ENCODE results near the gene NPR2. TPM values are rescaled to one million over a fixed set of nuclear protein-coding genes. Genes with fewer than 3 reads are reported as not detected.

Gene NPR2
- total and polyA plus RNA-seq, 2 of the 13 experiments (the other 11 are each of a cell fraction or from before 2014, with no cell fraction given), result 7.4 to 9.4 TPM

DNA sequence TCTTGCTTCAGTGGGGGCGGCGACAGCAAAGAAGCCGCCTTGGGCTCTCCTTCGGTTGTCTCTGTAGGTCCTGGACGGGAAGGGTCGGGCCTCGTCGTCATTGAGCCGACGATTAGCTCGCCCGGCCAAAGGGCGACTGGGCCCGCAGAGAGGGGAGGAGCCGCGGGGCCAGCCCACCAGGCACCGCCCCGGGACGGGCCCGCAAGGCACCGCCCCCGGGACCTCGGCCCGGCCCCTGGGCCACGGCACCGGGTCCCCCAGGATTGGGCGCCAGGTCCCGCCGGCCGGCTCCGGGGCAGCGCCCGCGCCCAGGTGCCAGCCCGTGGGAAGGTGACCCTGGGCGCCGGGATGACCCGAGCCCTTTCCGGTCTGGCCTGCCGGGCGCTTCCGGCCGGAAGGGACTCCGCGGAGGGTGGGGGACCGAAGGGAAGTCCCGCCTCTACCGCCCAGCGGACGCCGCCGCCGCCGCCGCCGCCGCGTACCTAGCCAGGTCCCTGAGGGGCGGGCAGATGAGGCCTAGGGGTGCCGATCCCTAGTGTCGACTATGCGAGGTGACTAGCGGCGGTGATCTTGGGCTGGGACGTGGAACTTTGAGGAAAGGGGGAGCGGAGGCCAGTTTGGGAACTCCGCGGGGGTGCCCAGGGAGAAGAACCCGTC, 42.4 kb upstream of the NPR2 start, which contains the start of the genes GBA2 and RGP1 (continued):
- TF ChIP-seq, protein P1, sequence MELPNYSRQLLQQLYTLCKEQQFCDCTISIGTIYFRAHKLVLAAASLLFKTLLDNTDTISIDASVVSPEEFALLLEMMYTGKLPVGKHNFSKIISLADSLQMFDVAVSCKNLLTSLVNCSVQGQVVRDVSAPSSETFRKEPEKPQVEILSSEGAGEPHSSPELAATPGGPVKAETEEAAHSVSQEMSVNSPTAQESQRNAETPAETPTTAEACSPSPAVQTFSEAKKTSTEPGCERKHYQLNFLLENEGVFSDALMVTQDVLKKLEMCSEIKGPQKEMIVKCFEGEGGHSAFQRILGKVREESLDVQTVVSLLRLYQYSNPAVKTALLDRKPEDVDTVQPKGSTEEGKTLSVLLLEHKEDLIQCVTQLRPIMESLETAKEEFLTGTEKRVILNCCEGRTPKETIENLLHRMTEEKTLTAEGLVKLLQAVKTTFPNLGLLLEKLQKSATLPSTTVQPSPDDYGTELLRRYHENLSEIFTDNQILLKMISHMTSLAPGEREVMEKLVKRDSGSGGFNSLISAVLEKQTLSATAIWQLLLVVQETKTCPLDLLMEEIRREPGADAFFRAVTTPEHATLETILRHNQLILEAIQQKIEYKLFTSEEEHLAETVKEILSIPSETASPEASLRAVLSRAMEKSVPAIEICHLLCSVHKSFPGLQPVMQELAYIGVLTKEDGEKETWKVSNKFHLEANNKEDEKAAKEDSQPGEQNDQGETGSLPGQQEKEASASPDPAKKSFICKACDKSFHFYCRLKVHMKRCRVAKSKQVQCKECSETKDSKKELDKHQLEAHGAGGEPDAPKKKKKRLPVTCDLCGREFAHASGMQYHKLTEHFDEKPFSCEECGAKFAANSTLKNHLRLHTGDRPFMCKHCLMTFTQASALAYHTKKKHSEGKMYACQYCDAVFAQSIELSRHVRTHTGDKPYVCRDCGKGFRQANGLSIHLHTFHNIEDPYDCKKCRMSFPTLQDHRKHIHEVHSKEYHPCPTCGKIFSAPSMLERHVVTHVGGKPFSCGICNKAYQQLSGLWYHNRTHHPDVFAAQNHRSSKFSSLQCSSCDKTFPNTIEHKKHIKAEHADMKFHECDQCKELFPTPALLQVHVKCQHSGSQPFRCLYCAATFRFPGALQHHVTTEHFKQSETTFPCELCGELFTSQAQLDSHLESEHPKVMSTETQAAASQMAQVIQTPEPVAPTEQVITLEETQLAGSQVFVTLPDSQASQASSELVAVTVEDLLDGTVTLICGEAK (IDR thresholded peaks at IDR 0.05), result peak; percentile 40; the same call in 1 of the 2 replicates
- TF ChIP-seq, protein P1 (CRISPR knock-in tag; IDR thresholded peaks at IDR 0.05), result no peak
- TF ChIP-seq, protein P2, sequence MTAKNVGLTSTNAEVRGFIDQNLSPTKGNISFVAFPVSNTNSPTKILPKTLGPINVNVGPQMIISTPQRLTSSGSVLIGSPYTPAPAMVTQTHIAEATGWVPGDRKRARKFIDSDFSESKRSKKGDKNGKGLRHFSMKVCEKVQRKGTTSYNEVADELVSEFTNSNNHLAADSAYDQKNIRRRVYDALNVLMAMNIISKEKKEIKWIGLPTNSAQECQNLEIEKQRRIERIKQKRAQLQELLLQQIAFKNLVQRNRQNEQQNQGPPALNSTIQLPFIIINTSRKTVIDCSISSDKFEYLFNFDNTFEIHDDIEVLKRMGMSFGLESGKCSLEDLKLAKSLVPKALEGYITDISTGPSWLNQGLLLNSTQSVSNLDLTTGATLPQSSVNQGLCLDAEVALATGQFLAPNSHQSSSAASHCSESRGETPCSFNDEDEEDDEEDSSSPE (CRISPR knock-in tag; IDR thresholded peaks at IDR 0.05), result peak; percentile 36; the same call in 1 of the 2 replicates
- TF ChIP-seq KMT2B (CRISPR knock-in tag; IDR thresholded peaks at IDR 0.05) (peak; percentile 55; the same call in 1 of the 2 replicates), SPEN (CRISPR knock-in tag; IDR thresholded peaks at IDR 0.05; ENCODE audit: low read depth) (peak; percentile 93), EED (CRISPR knock-in tag; IDR thresholded peaks at IDR 0.05) (0 out of 2 replicates have a peak, but pooled peaks have one; percentile 41), ZSCAN31 (CRISPR knock-in tag; IDR thresholded peaks at IDR 0.05; ENCODE audit: low read depth) (no peak), CENPX (CRISPR knock-in tag; IDR thresholded peaks at IDR 0.05) (no peak), NR2F1 (CRISPR knock-in tag; IDR thresholded peaks at IDR 0.05) (peak; percentile 78 to 90), ZNF263 (CRISPR knock-in tag; IDR thresholded peaks at IDR 0.05) (0 out of 2 replicates have a peak, but pooled peaks have one; percentile 14), SOX13 (IDR thresholded peaks at IDR 0.05) (no peak), SOX13 (CRISPR knock-in tag; conservative IDR thresholded peaks at IDR 0.05 in 1 of 2, IDR thresholded peaks at IDR 0.05 in 1 of 2) (peak in 1 of 2 experiments; percentile 17; a peak in 1 of 4 replicates), ZNF343 (CRISPR knock-in tag; IDR thresholded peaks at IDR 0.05) (peak; percentile 14; the same call in 1 of the 2 replicates), ZNF607 (CRISPR knock-in tag; IDR thresholded peaks at IDR 0.05; ENCODE audit: borderline replicate concordance) (peak; percentile 88)
- TF ChIP-seq, protein P3, sequence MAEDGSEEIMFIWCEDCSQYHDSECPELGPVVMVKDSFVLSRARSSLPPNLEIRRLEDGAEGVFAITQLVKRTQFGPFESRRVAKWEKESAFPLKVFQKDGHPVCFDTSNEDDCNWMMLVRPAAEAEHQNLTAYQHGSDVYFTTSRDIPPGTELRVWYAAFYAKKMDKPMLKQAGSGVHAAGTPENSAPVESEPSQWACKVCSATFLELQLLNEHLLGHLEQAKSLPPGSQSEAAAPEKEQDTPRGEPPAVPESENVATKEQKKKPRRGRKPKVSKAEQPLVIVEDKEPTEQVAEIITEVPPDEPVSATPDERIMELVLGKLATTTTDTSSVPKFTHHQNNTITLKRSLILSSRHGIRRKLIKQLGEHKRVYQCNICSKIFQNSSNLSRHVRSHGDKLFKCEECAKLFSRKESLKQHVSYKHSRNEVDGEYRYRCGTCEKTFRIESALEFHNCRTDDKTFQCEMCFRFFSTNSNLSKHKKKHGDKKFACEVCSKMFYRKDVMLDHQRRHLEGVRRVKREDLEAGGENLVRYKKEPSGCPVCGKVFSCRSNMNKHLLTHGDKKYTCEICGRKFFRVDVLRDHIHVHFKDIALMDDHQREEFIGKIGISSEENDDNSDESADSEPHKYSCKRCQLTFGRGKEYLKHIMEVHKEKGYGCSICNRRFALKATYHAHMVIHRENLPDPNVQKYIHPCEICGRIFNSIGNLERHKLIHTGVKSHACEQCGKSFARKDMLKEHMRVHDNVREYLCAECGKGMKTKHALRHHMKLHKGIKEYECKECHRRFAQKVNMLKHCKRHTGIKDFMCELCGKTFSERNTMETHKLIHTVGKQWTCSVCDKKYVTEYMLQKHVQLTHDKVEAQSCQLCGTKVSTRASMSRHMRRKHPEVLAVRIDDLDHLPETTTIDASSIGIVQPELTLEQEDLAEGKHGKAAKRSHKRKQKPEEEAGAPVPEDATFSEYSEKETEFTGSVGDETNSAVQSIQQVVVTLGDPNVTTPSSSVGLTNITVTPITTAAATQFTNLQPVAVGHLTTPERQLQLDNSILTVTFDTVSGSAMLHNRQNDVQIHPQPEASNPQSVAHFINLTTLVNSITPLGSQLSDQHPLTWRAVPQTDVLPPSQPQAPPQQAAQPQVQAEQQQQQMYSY (CRISPR knock-in tag; IDR thresholded peaks at IDR 0.05), result peak; percentile 65; the same call in 1 of the 2 replicates
